Measurements from ENCODE around the gene PPP1R12B.
"Not testable (repeated sequence)": the region's sequence is repeated elsewhere in the genome, so short reads cannot be mapped to it uniquely, and the experiment has no call there.

PPP1R12B gene

GRCh38 chr1:202592146-202592545 is 243.6 kb downstream of the PPP1R12B start:
- H3K9me3 ChIP-seq (ENCODE audit: low read length), result no peaks in the 10 kb centered on the region
- H3K27ac ChIP-seq (ENCODE audit: low read depth, low read length), result no peak overlapping the region
- H3K4me1 ChIP-seq (ENCODE audit: insufficient read depth, low read length), result peaks cover 29% of the 10 kb centered on the region
- H3K36me3 ChIP-seq (ENCODE audit: insufficient read depth, low read length), result peaks cover 3% of the 10 kb centered on the region
- no peak overlapping the region for H3K9ac ChIP-seq (ENCODE audit: low read length)
- H3K27me3 ChIP-seq (ENCODE audit: control insufficient read depth in 1 of 2, insufficient read depth in 2 of 2, low read length in 2 of 2), result no peaks in the 10 kb centered on the region
- H3K4me3 ChIP-seq (ENCODE audit: low read depth in 1 of 2, low read length in 2 of 2), result no peak overlapping the region

GRCh38 chr1:202593845-202594244 is 245.3 kb downstream of the PPP1R12B start:
- H3K36me3 ChIP-seq (ENCODE audit: insufficient read depth, low read length), result peaks cover 9% of the 10 kb centered on the region
- no peak overlapping the region for H3K9ac ChIP-seq (ENCODE audit: low read length)
- no peaks in the 10 kb centered on the region for H3K27me3 ChIP-seq (ENCODE audit: control insufficient read depth in 1 of 2, insufficient read depth in 2 of 2, low read length in 2 of 2)
- H3K27ac ChIP-seq (ENCODE audit: low read depth, low read length), result peak overlapping the region; percentile 10
- H3K9me3 ChIP-seq (ENCODE audit: low read length), result no peaks in the 10 kb centered on the region
- peaks cover 12% of the 10 kb centered on the region for H3K4me1 ChIP-seq (ENCODE audit: insufficient read depth, low read length)
- H3K4me3 ChIP-seq (ENCODE audit: low read depth in 1 of 2, low read length in 2 of 2), result no peak overlapping the region

GRCh38 chr1:202596638-202597037 is 248.1 kb downstream of the PPP1R12B start:
- H3K4me1 ChIP-seq (ENCODE audit: insufficient read depth, low read length), result peaks cover 9% of the 10 kb centered on the region
- no peaks in the 10 kb centered on the region for H3K9me3 ChIP-seq (ENCODE audit: low read length)
- no peak overlapping the region for H3K9ac ChIP-seq (ENCODE audit: low read length)
- H3K36me3 ChIP-seq (ENCODE audit: insufficient read depth, low read length), result peaks cover 20% of the 10 kb centered on the region
- no peak overlapping the region for H3K27ac ChIP-seq (ENCODE audit: low read depth, low read length)
- H3K27me3 ChIP-seq (ENCODE audit: control insufficient read depth in 1 of 2, insufficient read depth in 2 of 2, low read length in 2 of 2), result no peaks in the 10 kb centered on the region
- no peak overlapping the region for H3K4me3 ChIP-seq (ENCODE audit: low read depth in 1 of 2, low read length in 2 of 2)

- Histone ChIP-seq H3K9ac (ENCODE audit: low read length) (no peak overlapping the region), H3K4me3 (ENCODE audit: low read depth in 1 of 2, low read length in 2 of 2) (no peak overlapping the region), H3K27me3 (ENCODE audit: control insufficient read depth in 1 of 2, insufficient read depth in 2 of 2, low read length in 2 of 2) (no peaks in the 10 kb centered on the region)
Measured at GRCh38 chr1:202597090-202597761, 248.7 kb downstream of the PPP1R12B start.

GRCh38 chr1:202599669-202600431 is 251.4 kb downstream of the PPP1R12B start:
- peaks cover 27% of the 10 kb centered on the region for H3K36me3 ChIP-seq (ENCODE audit: insufficient read depth, low read length)
- H3K9ac ChIP-seq (ENCODE audit: low read length), result peak overlapping the region; percentile 18
- no peaks in the 10 kb centered on the region for H3K9me3 ChIP-seq (ENCODE audit: low read length)
- H3K4me1 ChIP-seq (ENCODE audit: insufficient read depth, low read length), result peaks cover 9% of the 10 kb centered on the region
- peak overlapping the region; percentile 4 for H3K27ac ChIP-seq (ENCODE audit: low read depth, low read length)
- H3K27me3 ChIP-seq (ENCODE audit: control insufficient read depth in 1 of 2, insufficient read depth in 2 of 2, low read length in 2 of 2), result no peaks in the 10 kb centered on the region
- no peak overlapping the region for H3K4me3 ChIP-seq (ENCODE audit: low read depth in 1 of 2, low read length in 2 of 2)

More at GRCh38 chr1:202597090-202597761, 248.7 kb downstream of the PPP1R12B start:
- no peak overlapping the region for H3K27ac ChIP-seq (ENCODE audit: low read depth, low read length)
- peaks cover 9% of the 10 kb centered on the region for H3K4me1 ChIP-seq (ENCODE audit: insufficient read depth, low read length)
- peaks cover 22% of the 10 kb centered on the region for H3K36me3 ChIP-seq (ENCODE audit: insufficient read depth, low read length)
- H3K9me3 ChIP-seq (ENCODE audit: low read length), result no peaks in the 10 kb centered on the region

GRCh38 chr1:202600432-202601041 is 252.0 kb downstream of the PPP1R12B start:
- Histone ChIP-seq H3K27me3 (ENCODE audit: control insufficient read depth in 1 of 2, insufficient read depth in 2 of 2, low read length in 2 of 2) (no peaks in the 10 kb centered on the region), H3K9ac (ENCODE audit: low read length) (no peak overlapping the region), H3K9me3 (ENCODE audit: low read length) (no peaks in the 10 kb centered on the region), H3K27ac (ENCODE audit: low read depth, low read length) (no peak overlapping the region), H3K4me1 (ENCODE audit: insufficient read depth, low read length) (peaks cover 9% of the 10 kb centered on the region), H3K4me3 (ENCODE audit: low read depth in 1 of 2, low read length in 2 of 2) (no peak overlapping the region), H3K36me3 (ENCODE audit: insufficient read depth, low read length) (peaks cover 27% of the 10 kb centered on the region)

GRCh38 chr1:202603435-202603834 is 254.9 kb downstream of the PPP1R12B start:
- H3K9me3 ChIP-seq (ENCODE audit: low read length), result no peaks in the 10 kb centered on the region
- H3K27ac ChIP-seq (ENCODE audit: low read depth, low read length), result no peak overlapping the region
- peaks cover 9% of the 10 kb centered on the region for H3K4me1 ChIP-seq (ENCODE audit: insufficient read depth, low read length)
- no peaks in the 10 kb centered on the region for H3K27me3 ChIP-seq (ENCODE audit: control insufficient read depth in 1 of 2, insufficient read depth in 2 of 2, low read length in 2 of 2)
- H3K36me3 ChIP-seq (ENCODE audit: insufficient read depth, low read length), result peaks cover 18% of the 10 kb centered on the region
- no peak overlapping the region for H3K9ac ChIP-seq (ENCODE audit: low read length)
- H3K4me3 ChIP-seq (ENCODE audit: low read depth in 1 of 2, low read length in 2 of 2), result no peak overlapping the region

- peaks cover 18% of the 10 kb centered on the region for H3K36me3 ChIP-seq (ENCODE audit: insufficient read depth, low read length)
Measured at GRCh38 chr1:202605515-202605914, 257.0 kb downstream of the PPP1R12B start.

GRCh38 chr1:202612036-202612435 is 263.5 kb downstream of the PPP1R12B start:
- H3K9me3 ChIP-seq (ENCODE audit: low read length); H3K9ac ChIP-seq (ENCODE audit: low read length); H3K27me3 ChIP-seq (ENCODE audit: control insufficient read depth in 1 of 2, insufficient read depth in 2 of 2, low read length in 2 of 2); H3K4me3 ChIP-seq (ENCODE audit: low read depth in 1 of 2, low read length in 2 of 2); H3K27ac ChIP-seq (ENCODE audit: low read depth, low read length); H3K36me3 ChIP-seq (ENCODE audit: insufficient read depth, low read length): not testable (repeated sequence)
- H3K4me1 ChIP-seq (ENCODE audit: insufficient read depth, low read length), result peaks cover 18% of the 10 kb centered on the region

More at GRCh38 chr1:202605515-202605914, 257.0 kb downstream of the PPP1R12B start:
- no peak overlapping the region for H3K27ac ChIP-seq (ENCODE audit: low read depth, low read length)
- no peaks in the 10 kb centered on the region for H3K4me1 ChIP-seq (ENCODE audit: insufficient read depth, low read length)
- no peaks in the 10 kb centered on the region for H3K9me3 ChIP-seq (ENCODE audit: low read length)
- H3K27me3 ChIP-seq (ENCODE audit: control insufficient read depth in 1 of 2, insufficient read depth in 2 of 2, low read length in 2 of 2), result no peaks in the 10 kb centered on the region
- no peak overlapping the region for H3K9ac ChIP-seq (ENCODE audit: low read length)
- H3K4me3 ChIP-seq (ENCODE audit: low read depth in 1 of 2, low read length in 2 of 2), result no peak overlapping the region

GRCh38 chr1:202613571-202613970 is 265.1 kb downstream of the PPP1R12B start:
- H3K27ac ChIP-seq (ENCODE audit: low read depth, low read length), result no peak overlapping the region
- peaks cover 23% of the 10 kb centered on the region for H3K4me1 ChIP-seq (ENCODE audit: insufficient read depth, low read length)
- H3K4me3 ChIP-seq (ENCODE audit: low read depth in 1 of 2, low read length in 2 of 2), result no peak overlapping the region
- H3K27me3 ChIP-seq (ENCODE audit: control insufficient read depth in 1 of 2, insufficient read depth in 2 of 2, low read length in 2 of 2), result no peaks in the 10 kb centered on the region
- H3K36me3 ChIP-seq (ENCODE audit: insufficient read depth, low read length), result no peaks in the 10 kb centered on the region
- no peak overlapping the region for H3K9ac ChIP-seq (ENCODE audit: low read length)
- no peaks in the 10 kb centered on the region for H3K9me3 ChIP-seq (ENCODE audit: low read length)

- H3K9ac ChIP-seq (ENCODE audit: low read length); H3K27ac ChIP-seq (ENCODE audit: low read depth, low read length); H3K9me3 ChIP-seq (ENCODE audit: low read length); H3K4me3 ChIP-seq (ENCODE audit: low read depth in 1 of 2, low read length in 2 of 2); H3K36me3 ChIP-seq (ENCODE audit: insufficient read depth, low read length); H3K27me3 ChIP-seq (ENCODE audit: control insufficient read depth in 1 of 2, insufficient read depth in 2 of 2, low read length in 2 of 2): not testable (repeated sequence)
- peaks cover 27% of the 10 kb centered on the region for H3K4me1 ChIP-seq (ENCODE audit: insufficient read depth, low read length)
Measured at GRCh38 chr1:202614363-202615207, 266.1 kb downstream of the PPP1R12B start.

Data from muscle layer of colon (tissue), 2 donors.